A549 (cell line): ENCODE measurements around the gene PFKM. TPM values are rescaled to one million over a fixed set of nuclear protein-coding genes. Genes with fewer than 3 reads are reported as not detected.

Experiments used
- ATAC-seq, 2 experiments: fragments of 200-7000 bp in 1 of 2; fragments of >200 bp in 1 of 2; cut with Nextera tagmentation in 1 of 2; cut with Tn5 transposase in 1 of 2; 3 replicates each; pipeline versions ENCODE4 v1.8.0 to v1.9.1; 2018 to 2020; ENCODE audit warnings: mild to moderate bottlenecking in 1 of 2, moderate library complexity in 1 of 2
- CTCF ChIA-PET: fragments of 300-600 bp; sonication (Branson Sonifier 250); formaldehyde crosslinking; extraction: SDS; loops from one replicate; lab custom pipeline; 2021; ENCODE audit warnings: antibody characterized with exemption, inconsistent platforms; lab: Yijun Ruan, JAX
- POLR2A ChIA-PET: fragments of 350-600 bp; formaldehyde crosslinking; extraction: SDS; loops from one replicate; lab custom pipeline; 2021; ENCODE audit warnings: antibody characterized with exemption, inconsistent platforms; lab: Yijun Ruan, JAX
- DNase-seq, 2 experiments: peaks; one replicate each; pipeline versions ENCODE4 v3.0.0 to v3.0.0-alpha.2; 2011 to 2016; ENCODE audit warnings: low read depth in 1 of 2, low spot score in 1 of 2
- FAIRE-seq: peaks from 2 replicates; lab custom pipeline; 2011; peaks lifted over from hg19 to GRCh38; lab: Jason Lieb, UNC
- H3K27ac ChIP-seq, 2 experiments: fragments of >200 bp; sonication (Bioruptor Twin); formaldehyde crosslinking; 3 replicates each; pipeline ENCODE4 v1.5.1; 2016 to 2017
- H3K4me1 ChIP-seq: fragments of >200 bp; sonication (Bioruptor Twin); formaldehyde crosslinking; 3 replicates; pipeline ENCODE4 v1.6.1; 2016
- H3K4me2 ChIP-seq: fragments of >200 bp; sonication (Bioruptor Twin); formaldehyde crosslinking; 3 replicates; pipeline ENCODE4 v1.6.1; 2016
- H3K4me3 ChIP-seq: fragments of >200 bp; sonication (Bioruptor Twin); formaldehyde crosslinking; 3 replicates; pipeline ENCODE4 v1.5.1; 2016
- H3K9me3 ChIP-seq: fragments of >200 bp; sonication (Bioruptor Twin); formaldehyde crosslinking; 3 replicates; pipeline ENCODE4 v1.6.1; 2016
- BCL3 ChIP-seq: fragments of >200 bp; sonication (Bioruptor Twin); formaldehyde crosslinking; IDR thresholded peaks from 3 replicates; pipeline ENCODE4 v1.6.1; 2016
- BHLHE40 ChIP-seq: IDR thresholded peaks from 2 replicates; pipeline ENCODE4 v1.6.1; 2012; ENCODE audit warnings: low read depth, low read length, inconsistent platforms
- EP300 ChIP-seq, 2 experiments: fragments of >200 bp; sonication (Bioruptor Twin); formaldehyde crosslinking; IDR thresholded peaks; 2 replicates in 1 of 2; 3 replicates in 1 of 2; pipeline ENCODE4 v1.6.1; 2016 to 2017
- ESRRA ChIP-seq: fragments of 150-350 bp; IDR thresholded peaks from 2 replicates; pipeline ENCODE4 v1.6.1; 2014; ENCODE audit warnings: mild to moderate bottlenecking, low read length, borderline replicate concordance
- GATA3 ChIP-seq: IDR thresholded peaks from 2 replicates; pipeline ENCODE4 v1.6.1; 2012; ENCODE audit warnings: borderline replicate concordance
- HDAC2 ChIP-seq: fragments of 200-600 bp; sonication (generic); IDR thresholded peaks from 2 replicates; pipeline ENCODE4 v1.6.1; 2016
- HEYL ChIP-seq: fragments of 250-450 bp; sonication (Bioruptor Pico); IDR thresholded peaks from 2 replicates; pipeline ENCODE4 v1.8.0; 2021; ENCODE audit warnings: mild to moderate bottlenecking, moderate library complexity
- HMGXB4 ChIP-seq: fragments of 250-450 bp; sonication (Bioruptor Pico); IDR thresholded peaks from 2 replicates; pipeline ENCODE4 v1.5.0; 2021; ENCODE audit warnings: mild to moderate bottlenecking, moderate library complexity, borderline replicate concordance
- JUNB ChIP-seq: fragments of >200 bp; sonication (Bioruptor Twin); formaldehyde crosslinking; IDR thresholded peaks from 2 replicates; pipeline ENCODE4 v1.6.1; 2016
- MAX ChIP-seq: IDR thresholded peaks from 2 replicates; pipeline ENCODE4 v1.6.1; 2012
- NPAS2 ChIP-seq: fragments of 250-450 bp; sonication (Bioruptor Pico); IDR thresholded peaks from 2 replicates; pipeline ENCODE4 v1.8.0; 2022; ENCODE audit warnings: mild to moderate bottlenecking, moderate library complexity, borderline replicate concordance
- NR3C1 ChIP-seq: fragments of >200 bp; sonication (Bioruptor Twin); formaldehyde crosslinking; IDR thresholded peaks from 3 replicates; pipeline ENCODE4 v1.6.1; 2017
- POLR2AphosphoS2 ChIP-seq: conservative IDR thresholded peaks from 2 replicates; pipeline ENCODE4 v1.6.1; 2012; ENCODE audit warnings: low read length, improper control_type of control experiment, inconsistent platforms
- RARB ChIP-seq: fragments of 250-450 bp; sonication (Bioruptor Pico); IDR thresholded peaks from 2 replicates; pipeline ENCODE4 v1.8.0; 2021; ENCODE audit warnings: mild to moderate bottlenecking, moderate library complexity
- RCOR1 ChIP-seq: fragments of 150-350 bp; IDR thresholded peaks from 2 replicates; pipeline ENCODE4 v1.6.1; 2014; ENCODE audit warnings: antibody characterized with exemption, low read length, low read depth
- RNF2 ChIP-seq: fragments of 200-600 bp; sonication (generic); IDR thresholded peaks from 2 replicates; pipeline ENCODE4 v1.6.1; 2016; ENCODE audit warnings: low read depth, mild to moderate bottlenecking, antibody characterized with exemption, moderate library complexity, borderline replicate concordance
- TP53 ChIP-seq: fragments of 250-450 bp; sonication (Bioruptor Pico); IDR thresholded peaks from 2 replicates; pipeline ENCODE4 v1.5.0; 2021; ENCODE audit warnings: mild to moderate bottlenecking, moderate library complexity
- ZSCAN20 ChIP-seq: fragments of 250-450 bp; sonication (Bioruptor Pico); IDR thresholded peaks from 2 replicates; pipeline ENCODE4 v1.8.0; 2022; ENCODE audit warnings: mild to moderate bottlenecking, moderate library complexity
- WGBS: methylation state at CpG from one replicate; pipeline ENCODE4 v1.1.6; 2017; ENCODE audit errors: missing lambda C conversion rate; 5-methylcytosine and 5-hydroxymethylcytosine counted together
- polyA plus RNA-seq, 4 experiments: library from polyadenylated mRNA; depleted of rRNA in 3 of 4; stranded (reverse); fragments of >200 nt; fragmentation: RNase III in 1 of 4; extraction: RNeasy Plus Mini Kit Qiagen cat#74134 plus additional on column Dnase treatment in 1 of 4; gene quantifications; 2 replicates in 3 of 4; 3 replicates in 1 of 4; pipeline ENCODE4 v1.2.3, GENCODE V29; 2011 to 2017
- TF ChIP-seq, protein P1 (sequence below): fragments of >200 bp; sonication (Bioruptor Twin); formaldehyde crosslinking; IDR thresholded peaks from 3 replicates; pipeline ENCODE4 v1.5.1; 2016
- TF ChIP-seq, protein P2 (sequence below): fragments of >200 bp; sonication (Bioruptor Twin); formaldehyde crosslinking; IDR thresholded peaks from 2 replicates; pipeline ENCODE4 v1.6.1; 2016

The PFKM gene
- polyA plus RNA-seq, 2 of the 4 experiments (the other 2 are of a cell fraction) = 41.1 to 43.0 TPM

DNA sequence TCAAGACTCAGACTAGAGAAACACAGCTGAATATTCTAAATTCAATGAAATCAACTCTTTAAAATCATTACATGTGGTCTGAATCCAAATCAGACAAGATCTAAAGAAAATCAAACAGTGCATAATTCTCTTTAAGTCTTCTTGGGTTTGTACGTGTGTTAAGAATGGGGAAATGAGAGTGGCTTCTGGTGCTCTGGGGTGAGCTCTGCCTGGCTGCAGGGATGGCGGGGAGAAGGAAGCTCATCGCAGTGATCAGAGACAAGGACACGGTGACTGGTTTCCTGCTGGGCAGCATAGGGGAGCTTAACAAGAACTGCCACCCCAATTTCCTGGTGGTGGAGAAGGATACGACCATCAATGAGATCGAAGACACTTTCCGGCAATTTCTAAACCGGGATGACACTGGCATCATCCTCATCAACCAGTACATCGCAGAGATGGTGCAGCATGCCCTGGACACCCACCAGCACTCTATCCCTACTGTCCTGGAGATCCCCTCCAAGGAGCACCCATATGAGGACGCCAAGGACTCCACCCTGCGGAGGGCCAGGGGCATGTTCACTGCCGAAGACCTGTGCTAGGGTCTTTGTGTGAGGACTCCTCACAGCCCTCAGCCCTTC, 34.2 kb upstream of the PFKM start:
- ChIA-PET CTCF (interaction anchor here (0.7 to 2.2 kb wide), 9 partner anchors 30 to 535 kb away, joined by 3 to 11 read pairs (median 4); partner anchors contain the start of gene ASB8), POLR2A (no interaction called here)
- 95% methylated on average over 12 of the region's 12 CpGs for WGBS
- no peak overlapping the region for H3K4me3 ChIP-seq
- no peak overlapping the region for H3K27ac ChIP-seq
- no peaks in the 10 kb centered on the region for H3K4me1 ChIP-seq
- H3K4me2 ChIP-seq = no peak overlapping the region
- no peak for TF ChIP-seq BCL3
- TF ChIP-seq EP300 (IDR thresholded peaks at IDR 0.05) = no peak
- no peak for TF ChIP-seq NR3C1
- TF ChIP-seq HEYL (CRISPR knock-in tag) = no peak
- no peak for FAIRE-seq
- no peak for DNase-seq
- H3K9me3 ChIP-seq = no peaks in the 10 kb centered on the region
- no peak for ATAC-seq

DNA sequence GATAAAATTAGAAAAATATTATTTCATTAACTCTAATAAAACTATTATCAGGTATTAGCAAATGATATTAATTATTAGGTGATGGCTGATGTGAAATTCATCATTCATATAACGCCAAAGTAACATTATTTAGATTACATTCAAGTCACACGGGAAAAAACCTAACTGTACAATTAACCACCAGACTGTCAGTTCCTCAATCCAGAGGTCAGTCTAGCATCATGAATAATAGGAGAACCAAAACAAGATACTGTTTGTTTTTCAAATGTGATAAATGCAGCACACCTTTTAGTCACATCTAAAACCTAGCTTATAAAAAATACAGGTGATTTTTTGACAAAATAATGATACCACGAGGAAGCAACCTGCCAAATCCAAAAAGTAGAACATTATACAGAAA, 32.8 kb upstream of the PFKM start:
- 88% methylated on average over 3 of the region's 3 CpGs for WGBS
- no peak for FAIRE-seq

DNA sequence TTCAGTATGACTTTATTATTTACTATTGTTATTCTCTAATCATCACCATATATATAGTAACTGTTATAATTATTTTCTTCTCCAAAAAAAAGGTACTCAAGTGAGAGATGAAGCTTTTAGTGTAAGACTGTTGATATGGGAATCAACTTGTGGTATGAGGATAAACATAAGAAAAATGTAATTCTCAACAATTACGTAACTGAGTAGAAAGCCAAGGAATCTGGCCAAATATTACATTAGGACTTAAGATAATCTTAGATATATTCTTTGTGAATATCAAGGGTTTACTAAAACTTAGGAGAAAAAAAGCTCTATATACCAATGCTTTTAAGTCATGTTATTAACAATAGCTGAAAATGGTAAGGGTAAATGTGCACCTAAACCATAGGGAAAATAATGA, 26.6 kb upstream of the PFKM start:
- ChIA-PET CTCF (interaction anchor here (0.8 kb wide), 2 partner anchors 23 to 73 kb away, joined by 3 read pairs; no protein-coding TSS in a partner anchor), POLR2A (interaction anchor here (0.6 kb wide), 1 partner anchor 64 kb away, joined by 3 read pairs; no protein-coding TSS in a partner anchor)
- no peaks in the 10 kb centered on the region for H3K9me3 ChIP-seq
- TF ChIP-seq POLR2AphosphoS2 (no peak), BHLHE40 (no peak), JUNB (no peak), ESRRA (no peak), NPAS2 (no peak), RARB (CRISPR knock-in tag) (no peak), RNF2 (no peak)
- H3K4me3 ChIP-seq = no peak overlapping the region
- no peak for ATAC-seq
- no peak for FAIRE-seq
- 90% methylated on average over 1 of the region's 1 CpG for WGBS
- no peak overlapping the region for H3K27ac ChIP-seq
- no peak overlapping the region for H3K4me2 ChIP-seq
- no peak for DNase-seq
- no peaks in the 10 kb centered on the region for H3K4me1 ChIP-seq

More for the DNA sequence above, 32.8 kb upstream of the PFKM start:
- CTCF ChIA-PET = interaction anchor here (1.0 to 1.1 kb wide), 2 partner anchors 20 to 103 kb away, joined by 3 to 5 read pairs; no protein-coding TSS in a partner anchor
- Histone ChIP-seq H3K9me3 (no peaks in the 10 kb centered on the region), H3K4me2 (no peak overlapping the region), H3K4me3 (no peak overlapping the region), H3K27ac (no peak overlapping the region)
- DNase-seq = no peak
- TF ChIP-seq GATA3 (no peak), EP300 (IDR thresholded peaks at IDR 0.05) (no peak), NPAS2 (no peak), MAX (no peak), TP53 (CRISPR knock-in tag) (no peak), JUNB (no peak), RCOR1 (no peak), ZSCAN20 (CRISPR knock-in tag) (no peak), HDAC2 (no peak), HMGXB4 (no peak), RNF2 (no peak)
- TF ChIP-seq, protein P1, sequence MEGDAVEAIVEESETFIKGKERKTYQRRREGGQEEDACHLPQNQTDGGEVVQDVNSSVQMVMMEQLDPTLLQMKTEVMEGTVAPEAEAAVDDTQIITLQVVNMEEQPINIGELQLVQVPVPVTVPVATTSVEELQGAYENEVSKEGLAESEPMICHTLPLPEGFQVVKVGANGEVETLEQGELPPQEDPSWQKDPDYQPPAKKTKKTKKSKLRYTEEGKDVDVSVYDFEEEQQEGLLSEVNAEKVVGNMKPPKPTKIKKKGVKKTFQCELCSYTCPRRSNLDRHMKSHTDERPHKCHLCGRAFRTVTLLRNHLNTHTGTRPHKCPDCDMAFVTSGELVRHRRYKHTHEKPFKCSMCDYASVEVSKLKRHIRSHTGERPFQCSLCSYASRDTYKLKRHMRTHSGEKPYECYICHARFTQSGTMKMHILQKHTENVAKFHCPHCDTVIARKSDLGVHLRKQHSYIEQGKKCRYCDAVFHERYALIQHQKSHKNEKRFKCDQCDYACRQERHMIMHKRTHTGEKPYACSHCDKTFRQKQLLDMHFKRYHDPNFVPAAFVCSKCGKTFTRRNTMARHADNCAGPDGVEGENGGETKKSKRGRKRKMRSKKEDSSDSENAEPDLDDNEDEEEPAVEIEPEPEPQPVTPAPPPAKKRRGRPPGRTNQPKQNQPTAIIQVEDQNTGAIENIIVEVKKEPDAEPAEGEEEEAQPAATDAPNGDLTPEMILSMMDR = no peak
- TF ChIP-seq, protein P2, sequence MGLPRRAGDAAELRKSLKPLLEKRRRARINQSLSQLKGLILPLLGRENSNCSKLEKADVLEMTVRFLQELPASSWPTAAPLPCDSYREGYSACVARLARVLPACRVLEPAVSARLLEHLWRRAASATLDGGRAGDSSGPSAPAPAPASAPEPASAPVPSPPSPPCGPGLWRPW = no peak
- TF ChIP-seq, all 56 proteins: peak for 0
- no peak for ATAC-seq
- H3K4me1 ChIP-seq = no peaks in the 10 kb centered on the region
- POLR2A ChIA-PET = no interaction called here
